SIG-M5 treated with dmso at 0.1 percent for 504 hours (cell line): ENCODE data around the gene CRTC2.

Experiments
- DNase-seq: peaks from one replicate; lab custom pipeline; 2025; ENCODE audit not compliant: unreplicated experiment; lab: John Stamatoyannopoulos, UW

Gene CRTC2

GRCh38 chr1:153951183-153951582 is 7.2 kb downstream of the CRTC2 start:
- no peak for DNase-seq

GRCh38 chr1:153946622-153947241 is 11.7 kb downstream of the CRTC2 start, which contains the start of gene DENND4B:
TSS of gene DENND4B (minus strand) at chr1:153946718. CDS start at chr1:153944374, 2,344 bp downstream.
- peak; percentile 88 for DNase-seq

GRCh38 chr1:153945795-153946621 is 12.4 kb downstream of the CRTC2 start:
- peak; percentile 99 for DNase-seq

- peak; percentile 97 for DNase-seq
These were observed 13.1 kb downstream of the CRTC2 start for GRCh38 chr1:153945131-153945794.

- DNase-seq = no peak
These were observed 13.6 kb downstream of the CRTC2 start for GRCh38 chr1:153944827-153945117.

- no peak for DNase-seq
These were observed 14.2 kb downstream of the CRTC2 start for GRCh38 chr1:153944005-153944826.

GRCh38 chr1:153942766-153943549 is 15.5 kb downstream of the CRTC2 start:
- DNase-seq = no peak

GRCh38 chr1:153941826-153942725 is 16.3 kb downstream of the CRTC2 start:
- DNase-seq = no peak

- no peak for DNase-seq
These were observed 17.7 kb downstream of the CRTC2 start for GRCh38 chr1:153940756-153941155.

GRCh38 chr1:153939476-153939875 is 18.9 kb downstream of the CRTC2 start:
- DNase-seq = no peak

- no peak for DNase-seq
These were observed 19.4 kb downstream of the CRTC2 start for GRCh38 chr1:153938996-153939395.

GRCh38 chr1:153937331-153937730 is 21.1 kb downstream of the CRTC2 start:
- no peak for DNase-seq

- DNase-seq = no peak
These were observed 22.2 kb downstream of the CRTC2 start for GRCh38 chr1:153936011-153936802.

- no peak for DNase-seq
These were observed 23.7 kb downstream of the CRTC2 start for GRCh38 chr1:153934746-153935145.

- no peak for DNase-seq
These were observed 24.5 kb downstream of the CRTC2 start for GRCh38 chr1:153933955-153934354.

GRCh38 chr1:153933430-153933829 is 25.0 kb downstream of the CRTC2 start:
- DNase-seq = no peak

- DNase-seq = no peak
These were observed 26.0 kb downstream of the CRTC2 start for GRCh38 chr1:153932156-153933131.
